NCI-H510A treated with DMSO at 0.1 percent for 48 hours (cell line): ENCODE data around the gene FAM120AOS.
"Not testable (repeated sequence)": the region's sequence is repeated elsewhere in the genome, so short reads cannot be mapped to it uniquely, and the experiment has no call there.

Experiments
- DNase-seq: peaks from one replicate; lab custom pipeline; 2025; lab: John Stamatoyannopoulos, UW

The FAM120AOS gene

DNA sequence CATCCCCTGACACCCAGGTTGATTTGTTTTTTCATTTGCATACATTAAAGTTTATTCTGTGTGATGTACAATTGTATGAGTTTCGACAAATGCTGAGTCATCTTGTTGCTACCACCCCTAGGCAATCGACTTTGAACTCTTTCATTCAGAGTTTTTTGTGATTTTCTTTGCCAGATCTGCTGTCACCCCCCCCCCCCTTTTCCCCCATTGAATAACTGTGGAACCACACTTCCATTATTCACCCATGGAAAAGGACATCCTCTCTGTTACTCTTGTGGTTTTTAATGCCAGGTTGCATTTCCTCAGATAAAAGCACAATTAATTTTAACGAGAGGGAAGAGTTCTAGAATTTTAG, 13.7 kb upstream of the FAM120AOS start:
- no peak for DNase-seq

GRCh38 chr9:93466416-93467061, 13.2 kb upstream of the FAM120AOS start:
- DNase-seq = no peak

DNA sequence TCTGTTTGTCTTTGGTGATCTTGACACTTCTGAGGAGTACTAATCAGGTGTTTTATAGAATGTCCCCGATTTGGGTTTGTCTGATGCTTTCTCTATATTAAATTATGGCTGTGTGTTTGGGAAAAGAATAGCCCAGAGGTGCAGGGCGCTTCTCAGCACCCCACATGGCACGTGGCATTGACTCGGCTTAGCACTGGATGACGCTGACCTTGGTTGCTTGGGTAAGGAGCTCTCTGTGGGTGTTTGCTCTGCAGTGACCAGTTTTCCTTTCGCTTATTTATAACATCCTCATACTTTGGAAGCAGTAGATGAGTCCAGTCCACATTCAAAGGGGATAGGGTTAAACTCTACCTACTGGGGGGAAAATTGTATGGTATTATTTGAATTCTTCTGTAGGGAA, 12.5 kb upstream of the FAM120AOS start:
- no peak for DNase-seq

DNA sequence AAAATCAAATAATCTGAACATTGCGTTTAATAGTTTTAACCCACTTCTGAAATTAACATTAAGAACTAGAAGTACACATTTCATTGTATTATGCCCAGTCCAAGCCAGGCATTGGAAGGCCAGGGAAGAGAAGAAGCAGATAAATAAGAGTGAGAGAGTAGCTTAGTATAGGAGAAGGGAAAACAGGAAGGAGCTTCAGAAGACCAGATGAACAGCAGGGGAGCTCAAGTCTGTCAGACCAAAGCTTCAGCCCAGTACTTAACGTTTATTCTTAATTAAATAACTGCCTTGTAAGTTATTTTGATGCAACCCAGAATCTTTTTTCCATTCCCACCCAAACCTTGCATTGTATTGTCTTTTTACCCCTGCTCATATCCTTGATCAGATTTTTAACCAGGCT, 11.5 kb upstream of the FAM120AOS start:
- no peak for DNase-seq

DNA sequence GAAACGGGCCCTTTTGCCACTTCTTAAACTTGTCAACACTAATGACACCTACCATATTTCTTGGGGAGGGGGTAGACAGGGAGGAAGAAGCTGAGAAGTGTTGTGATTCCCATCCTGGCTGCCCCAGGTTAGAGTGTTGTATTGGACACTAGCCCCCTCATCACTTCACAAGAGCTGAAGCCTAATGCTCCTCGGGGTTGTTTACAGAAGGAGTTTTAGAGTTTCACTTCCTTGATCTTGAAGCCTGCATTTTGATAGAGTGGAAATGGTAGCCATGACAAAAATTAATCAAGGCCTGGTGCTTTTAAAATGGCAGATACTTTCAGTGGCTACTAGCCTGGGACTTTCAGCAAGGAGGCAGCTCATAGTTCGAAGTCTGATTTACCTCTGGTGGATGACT, 11.0 kb upstream of the FAM120AOS start:
- DNase-seq = no peak

DNA sequence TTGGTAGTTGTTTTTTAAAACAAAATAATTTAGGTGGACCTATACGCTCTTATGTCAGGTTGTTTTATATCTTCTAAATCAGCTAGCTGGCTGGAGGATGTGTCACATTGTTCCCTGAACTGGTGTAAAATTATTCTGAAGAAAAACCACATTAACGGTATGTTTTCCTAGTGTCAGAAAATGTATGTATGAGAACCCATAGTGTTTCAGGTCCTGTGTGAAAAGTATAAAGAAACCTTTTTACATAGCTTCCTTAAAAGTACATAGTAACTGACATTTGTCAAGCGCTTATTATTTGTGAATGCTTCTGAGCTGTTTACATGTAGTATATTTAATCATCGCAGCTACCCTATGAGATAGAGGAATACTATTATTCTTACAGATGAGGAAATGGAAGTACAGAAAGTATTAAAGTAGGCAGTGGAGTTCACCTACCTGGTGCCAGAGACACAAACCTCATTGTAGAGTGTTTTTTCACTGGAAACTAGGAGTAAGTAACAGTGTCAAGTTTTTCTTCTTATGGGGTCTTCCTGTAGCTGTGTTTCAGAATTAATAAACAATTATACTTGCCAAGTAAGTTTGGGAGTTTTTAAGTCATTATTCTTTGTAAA, 10.4 kb upstream of the FAM120AOS start:
- DNase-seq = no peak

DNA sequence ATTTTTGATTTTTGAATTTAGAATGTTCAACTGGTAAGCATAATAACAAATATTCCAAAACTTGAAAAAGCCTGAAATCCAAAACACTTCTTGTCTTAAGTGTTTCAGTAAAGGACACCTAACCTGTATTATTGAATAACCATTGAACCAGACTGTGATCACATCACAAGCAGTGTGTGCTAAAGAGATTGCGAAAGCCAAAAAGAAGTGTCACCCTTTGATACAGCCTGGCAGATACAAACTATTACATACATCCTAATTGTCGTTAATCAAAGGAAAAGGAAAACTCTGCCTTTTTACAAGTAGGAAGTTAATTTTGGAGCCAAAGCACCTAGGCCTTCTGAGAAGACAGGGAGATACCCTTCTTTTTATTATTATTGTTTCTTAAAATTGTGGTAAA, 8.4 kb upstream of the FAM120AOS start:
- no peak for DNase-seq

DNA sequence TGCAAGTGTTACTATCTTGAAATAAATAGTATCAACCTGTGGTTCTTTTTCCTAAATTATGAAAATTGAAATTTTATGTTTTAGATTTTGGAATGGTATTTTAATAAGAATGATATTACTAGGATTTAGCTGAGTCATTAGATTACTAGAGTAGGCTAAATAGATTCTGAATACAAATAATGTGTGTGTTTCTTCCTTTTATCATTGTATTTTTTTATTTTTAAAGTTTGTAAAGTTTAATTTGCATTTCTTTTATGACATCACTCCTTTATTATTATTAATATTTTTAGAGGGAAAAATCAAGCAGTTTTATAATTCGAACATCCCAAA, 8.0 kb upstream of the FAM120AOS start:
- DNase-seq = no peak

DNA sequence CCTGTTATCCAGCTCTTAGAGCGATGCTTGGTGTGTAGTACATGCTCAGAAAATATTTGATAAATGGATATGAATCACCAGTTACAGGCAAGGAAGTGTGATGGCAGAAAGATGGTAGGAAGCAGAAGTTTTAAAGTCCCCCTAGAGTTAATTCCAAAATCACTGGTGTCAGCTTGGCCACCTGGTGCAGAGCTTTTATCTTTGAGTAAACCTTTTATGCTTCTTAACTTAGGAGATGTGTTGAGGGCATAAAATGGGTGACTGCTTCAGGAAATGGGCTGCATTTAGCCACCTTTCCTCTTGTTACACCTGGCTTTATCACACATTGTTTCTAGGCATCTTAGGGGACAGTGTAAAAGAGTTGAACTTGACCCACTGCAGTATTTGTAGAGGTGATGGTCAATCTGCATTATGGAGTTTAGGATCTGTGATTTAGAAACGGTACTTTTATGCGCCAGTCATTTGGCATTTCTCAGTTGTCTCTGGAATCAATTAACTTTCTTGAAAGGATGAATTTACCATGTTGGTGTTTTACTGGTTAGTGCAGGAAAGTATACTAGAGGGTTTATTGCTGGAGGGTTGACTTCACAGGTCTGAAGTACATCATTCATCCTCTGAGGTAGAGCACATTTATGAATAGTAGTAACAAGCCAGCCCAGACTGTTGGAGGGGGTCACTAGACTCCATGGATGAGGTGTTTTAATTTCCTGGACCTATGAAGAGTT, 7.5 kb upstream of the FAM120AOS start:
- no peak for DNase-seq

DNA sequence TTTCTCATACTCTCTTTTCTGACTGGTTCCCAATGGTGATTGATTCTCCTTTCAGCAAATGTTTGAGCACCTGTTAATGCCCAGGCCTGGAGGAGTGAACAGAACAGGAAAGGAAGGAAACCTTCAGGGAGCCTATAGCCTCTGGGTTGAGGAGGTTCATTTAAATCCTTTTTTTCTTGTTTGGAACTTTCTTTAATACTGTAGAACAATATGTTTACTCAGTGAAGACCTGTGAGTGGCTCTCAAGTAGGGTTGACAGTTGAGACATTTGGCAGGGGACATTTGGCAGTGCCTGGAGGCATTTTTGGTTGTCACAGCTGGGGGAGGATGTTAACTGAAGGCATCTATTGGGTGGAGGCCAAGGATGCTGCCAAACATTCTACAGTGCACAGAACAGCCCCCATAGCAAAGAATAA, 6.1 kb upstream of the FAM120AOS start:
- DNase-seq = no peak

GRCh38 chr9:93458712-93459111, 5.3 kb upstream of the FAM120AOS start:
- DNase-seq = no peak

- DNase-seq = no peak
Measured at GRCh38 chr9:93457006-93457405, 3.6 kb upstream of the FAM120AOS start.

DNA sequence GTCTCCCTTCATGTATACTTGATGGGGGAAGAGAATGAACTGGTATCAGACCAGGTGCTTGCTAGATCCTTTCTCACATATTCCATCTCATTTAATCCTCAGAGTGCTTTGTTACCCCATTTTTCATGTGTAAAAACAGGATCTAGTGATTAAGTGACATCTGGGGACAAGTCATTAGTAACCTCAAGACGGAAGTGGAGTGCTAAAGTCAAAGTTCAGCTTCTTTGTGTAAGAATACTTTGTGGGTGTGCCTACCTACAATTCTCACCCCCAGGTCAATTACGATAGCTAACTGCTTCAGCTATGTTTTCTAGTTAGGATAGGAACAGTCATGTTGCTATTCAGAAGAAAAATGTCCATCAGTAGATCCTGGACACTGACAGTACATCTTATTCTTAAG, 3.1 kb upstream of the FAM120AOS start:
- DNase-seq = no peak

GRCh38 chr9:93456022-93456421, 2.6 kb upstream of the FAM120AOS start:
- DNase-seq = no peak

- DNase-seq = no peak
Measured at GRCh38 chr9:93452710-93453046, 703 bp downstream of the FAM120AOS start.

DNA sequence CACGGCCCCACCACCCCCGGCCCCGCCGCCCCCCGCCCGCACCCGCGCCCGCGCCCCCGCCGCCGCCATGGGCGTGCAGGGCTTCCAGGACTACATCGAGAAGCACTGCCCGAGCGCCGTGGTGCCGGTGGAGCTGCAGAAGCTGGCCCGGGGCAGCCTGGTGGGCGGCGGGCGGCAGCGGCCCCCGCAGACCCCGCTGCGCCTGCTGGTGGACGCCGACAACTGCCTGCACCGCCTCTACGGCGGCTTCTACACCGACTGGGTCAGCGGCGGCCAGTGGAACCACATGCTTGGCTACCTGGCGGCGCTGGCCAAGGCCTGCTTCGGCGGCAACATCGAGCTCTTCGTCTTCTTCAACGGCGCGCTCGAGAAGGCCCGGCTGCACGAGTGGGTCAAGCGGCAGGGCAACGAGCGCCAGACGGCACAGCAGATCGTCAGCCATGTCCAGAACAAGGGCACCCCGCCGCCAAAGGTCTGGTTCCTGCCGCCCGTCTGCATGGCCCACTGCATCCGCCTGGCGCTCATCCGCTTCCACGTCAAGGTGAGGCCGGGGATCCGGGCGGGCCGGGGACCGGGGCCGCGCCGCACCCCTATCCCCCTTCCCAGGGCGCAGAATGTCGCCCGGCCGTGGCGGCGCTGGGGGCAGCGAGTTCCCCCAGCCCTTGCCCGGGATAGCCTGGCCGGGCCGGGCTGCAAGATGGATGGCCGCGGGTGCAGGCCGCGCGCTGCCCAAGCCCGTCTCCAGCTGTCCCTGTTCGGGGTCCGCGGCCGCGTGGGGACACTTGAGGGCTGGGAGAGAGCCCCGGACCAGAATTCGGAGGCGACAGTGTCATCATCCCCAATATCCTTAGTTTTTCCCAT, 1.3 kb downstream of the FAM120AOS start:
- DNase-seq = no peak

DNA sequence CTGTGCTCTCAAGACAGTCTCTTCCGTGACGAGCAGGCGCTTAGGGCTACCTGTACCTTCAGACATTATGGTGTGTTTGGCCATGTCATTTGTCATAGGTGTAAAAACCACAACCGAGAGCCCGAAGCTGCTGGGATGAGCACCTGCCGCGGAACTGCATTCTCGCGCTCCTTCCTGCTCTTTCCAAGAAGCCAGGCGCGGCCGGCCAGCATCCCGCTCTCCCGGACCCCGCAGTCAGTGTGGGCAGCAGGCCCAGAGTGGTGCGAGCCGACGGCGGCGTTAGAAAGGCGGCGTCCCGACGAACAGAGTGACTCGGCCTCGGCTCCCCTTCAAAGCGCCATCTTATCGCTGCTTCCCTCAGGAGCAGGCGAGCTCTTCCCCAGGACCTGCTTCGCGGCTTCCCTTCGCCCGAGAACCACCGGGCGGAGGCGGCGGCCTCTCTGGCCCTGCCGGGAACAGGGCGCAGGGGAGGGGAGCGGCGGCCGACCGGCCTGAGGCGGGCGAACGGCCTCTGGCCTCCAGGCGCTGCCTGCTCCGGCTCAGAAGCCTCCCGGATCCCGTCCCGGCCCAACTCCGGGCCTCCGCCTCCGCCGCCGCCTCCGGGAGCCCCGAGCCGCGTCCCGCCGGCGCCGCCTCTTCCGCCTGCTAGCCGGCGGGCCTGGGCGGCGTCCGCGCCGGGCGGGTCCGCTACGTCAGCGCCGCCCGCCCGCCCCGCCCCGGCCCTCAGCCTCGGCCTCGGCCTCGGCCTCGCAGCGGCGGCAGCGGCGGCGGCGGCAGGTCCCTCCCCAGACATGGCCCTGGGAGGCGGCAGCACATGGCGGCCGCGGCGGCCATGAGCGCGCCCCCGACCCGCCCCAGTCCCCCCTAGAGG, 2.2 kb downstream of the FAM120AOS start, which contains the start of gene FAM120A:
TSS of gene FAM120A (plus strand) at position 741 of the 871 bp plus-strand sequence. CDS start 231 bp downstream, outside the sequence.
- peak; percentile 91 for DNase-seq

DNA sequence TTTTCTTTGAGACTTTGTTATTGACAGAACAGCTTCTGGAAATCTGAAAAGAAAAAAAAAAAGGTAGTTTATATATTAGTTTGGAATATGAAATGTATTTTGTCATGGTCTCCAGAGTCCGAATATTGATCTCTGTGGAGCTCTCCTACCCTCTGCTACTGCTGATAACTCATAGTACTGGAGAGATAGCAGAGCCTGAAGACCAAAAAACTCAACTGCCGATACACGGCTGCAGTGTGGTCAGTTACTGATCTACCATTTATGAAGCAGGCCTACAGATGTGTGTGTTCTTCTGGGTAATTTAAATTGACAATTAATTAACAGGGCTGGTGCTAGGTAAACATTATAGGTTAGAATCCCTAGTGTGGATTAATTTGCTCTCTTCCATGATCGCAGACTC, 5.7 kb downstream of the FAM120AOS start:
- DNase-seq = no peak

DNA sequence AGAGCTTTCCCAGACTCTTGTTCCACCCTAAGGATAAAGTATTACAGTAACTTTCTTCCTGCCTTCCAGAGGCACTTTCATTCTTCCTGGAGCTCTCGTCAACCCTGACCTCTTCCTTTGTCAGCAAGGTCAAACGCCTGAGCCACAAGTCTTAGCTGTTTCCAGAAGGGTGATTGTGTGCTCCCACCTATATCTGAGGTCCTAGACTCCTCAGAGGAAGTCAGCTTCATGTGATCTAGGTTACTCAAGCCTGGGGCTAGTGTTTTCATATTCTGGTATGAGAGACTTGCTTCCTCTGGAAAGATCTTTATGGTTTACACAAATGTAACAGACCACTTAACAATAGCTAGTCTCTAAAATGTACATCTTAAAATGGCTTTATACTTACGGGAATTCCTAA, 7.3 kb downstream of the FAM120AOS start:
- no peak for DNase-seq

DNA sequence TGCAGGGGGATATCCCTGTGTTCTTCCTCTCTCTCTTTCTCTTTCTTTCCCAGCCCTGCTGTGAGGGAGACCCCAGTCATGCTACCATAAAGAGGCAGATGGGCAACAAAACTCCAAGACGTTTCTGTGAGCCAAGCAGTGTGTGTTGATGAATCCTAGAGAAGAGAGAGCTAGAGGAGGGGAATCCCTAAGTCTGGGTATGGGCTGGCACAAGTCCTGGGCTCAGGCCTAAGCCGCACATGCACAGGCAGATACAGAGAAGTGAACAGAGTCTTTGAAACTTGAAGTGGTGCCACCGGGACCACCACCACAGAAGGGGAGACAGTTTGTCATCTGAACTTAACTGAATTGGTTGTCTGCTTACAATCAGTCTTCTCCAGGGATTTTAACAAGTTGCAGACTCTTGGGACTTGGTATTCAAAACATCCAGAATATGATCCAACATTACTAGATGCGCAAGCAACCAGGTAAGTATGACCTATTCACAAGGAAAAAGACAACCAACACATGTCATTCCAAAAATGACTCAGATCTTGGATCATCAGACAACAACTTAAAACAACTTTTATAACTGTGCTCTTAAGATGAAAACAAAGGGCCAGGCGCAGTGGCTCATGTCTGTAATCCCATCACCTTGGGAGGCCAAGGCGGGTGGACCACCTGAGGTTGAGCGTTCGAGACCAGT, 12.3 kb downstream of the FAM120AOS start:
- no peak for DNase-seq

DNA sequence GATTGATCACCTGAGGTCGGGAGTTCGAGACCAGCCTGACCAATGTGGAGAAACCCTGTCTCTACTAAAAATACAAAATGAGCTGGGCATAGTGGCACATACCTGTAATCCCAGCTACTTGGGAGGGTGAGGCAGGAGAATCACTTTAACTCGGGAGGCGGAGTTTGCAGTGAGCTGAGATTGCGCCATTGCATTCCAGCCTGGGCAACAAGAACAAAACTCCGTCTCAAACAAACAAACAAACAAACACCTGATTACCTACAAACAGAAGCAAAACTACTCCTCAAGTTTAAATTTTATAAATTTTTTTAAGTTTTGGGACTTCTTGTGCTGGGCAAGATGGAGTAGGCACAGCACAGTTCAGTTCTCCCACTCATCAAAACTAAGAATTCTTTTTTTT, 14.1 kb downstream of the FAM120AOS start:
- not testable (repeated sequence) for DNase-seq
